Activated CD8-positive, alpha-beta T cell treated with anti-CD3 and anti-CD28 coated beads for 36 hours (primary cell): ENCODE results near the gene NRTN. TPM values are rescaled to one million over a fixed set of nuclear protein-coding genes. Genes with fewer than 3 reads are reported as not detected.

Source experiments
- ATAC-seq: fragments of 200-7000 bp; cut with Tn5 transposase; one replicate; pipeline ENCODE4 v1.10.0; 2021; ENCODE audit warnings: mild to moderate bottlenecking, moderate library complexity
- CTCF ChIA-PET: fragments of 350-600 bp; sonication (Branson Sonifier 250); formaldehyde crosslinking; loops from one replicate; lab custom pipeline; 2021; ENCODE audit warnings: antibody characterized with exemption; lab: Charles Lee
- POLR2A ChIA-PET: fragments of 350-600 bp; sonication (Branson Sonifier 250); formaldehyde crosslinking; loops from one replicate; lab custom pipeline; 2021; ENCODE audit warnings: antibody characterized with exemption; lab: Charles Lee
- DNase-seq: peaks from one replicate; pipeline ENCODE4 v3.0.0-alpha.2; 2020
- H3K27ac Mint-ChIP-seq: one replicate; pipeline ENCODE4 v1.8.0; 2021; ENCODE audit warnings: mild to moderate bottlenecking, mixed read lengths
- H3K27me3 Mint-ChIP-seq: one replicate; pipeline ENCODE4 v1.8.0; 2021; ENCODE audit warnings: mixed read lengths
- H3K36me3 Mint-ChIP-seq: one replicate; pipeline ENCODE4 v1.8.0; 2021; ENCODE audit warnings: low read depth, mixed read lengths
- H3K4me1 Mint-ChIP-seq: one replicate; pipeline ENCODE4 v1.8.0; 2021; ENCODE audit warnings: low read depth, mixed read lengths
- H3K4me3 Mint-ChIP-seq: one replicate; pipeline ENCODE4 v1.8.0; 2021; ENCODE audit warnings: mild to moderate bottlenecking, moderate library complexity, mixed read lengths
- H3K9me3 Mint-ChIP-seq: one replicate; pipeline ENCODE4 v1.8.0; 2021; ENCODE audit warnings: mixed read lengths
- CTCF ChIP-seq: fragments of 200-600 bp; IDR thresholded peaks from one replicate; pipeline ENCODE4 v1.8.0; 2022; ENCODE audit warnings: antibody characterized with exemption, mild to moderate bottlenecking
- intact Hi-C: fragments of 100-400 bp; cut with micrococcal nuclease; formaldehyde crosslinking; loops from one replicate; pipeline ENCODE4 v1.10.0; 2022
- total RNA-seq, 2 experiments: library from RNA; stranded (reverse); gene quantifications; one replicate each; pipeline ENCODE4 v1.2.3, GENCODE V29; 2021

NRTN gene
- total RNA-seq, 2 experiments from 2014 or later, result 0.72 TPM; not detected in 1

- H3K4me1 Mint-ChIP-seq, result no peaks in the 10 kb centered on the region
- TF ChIP-seq CTCF, result no peak
- no peak for ATAC-seq
- intact Hi-C loops, result no loop called here
- no peak overlapping the region for H3K4me3 Mint-ChIP-seq
- POLR2A ChIA-PET, result interaction anchor here (1.4 to 1.5 kb wide), 5 partner anchors 9 to 91 kb away, joined by 3 to 8 read pairs (median 3); partner anchors contain the start of gene DUS3L
- no peaks in the 10 kb centered on the region for H3K27me3 Mint-ChIP-seq
- CTCF ChIA-PET, result interaction anchor here (1.9 kb wide), 1 partner anchor 22 kb away, joined by 9 read pairs; no protein-coding TSS in a partner anchor
- peaks cover 13% of the 10 kb centered on the region for H3K36me3 Mint-ChIP-seq
- no peak for DNase-seq
- no peaks in the 10 kb centered on the region for H3K9me3 Mint-ChIP-seq
- H3K27ac Mint-ChIP-seq, result no peak overlapping the region
Observed at GRCh38 chr19:5782322-5782721, 22.5 kb upstream of the NRTN start.

DNA sequence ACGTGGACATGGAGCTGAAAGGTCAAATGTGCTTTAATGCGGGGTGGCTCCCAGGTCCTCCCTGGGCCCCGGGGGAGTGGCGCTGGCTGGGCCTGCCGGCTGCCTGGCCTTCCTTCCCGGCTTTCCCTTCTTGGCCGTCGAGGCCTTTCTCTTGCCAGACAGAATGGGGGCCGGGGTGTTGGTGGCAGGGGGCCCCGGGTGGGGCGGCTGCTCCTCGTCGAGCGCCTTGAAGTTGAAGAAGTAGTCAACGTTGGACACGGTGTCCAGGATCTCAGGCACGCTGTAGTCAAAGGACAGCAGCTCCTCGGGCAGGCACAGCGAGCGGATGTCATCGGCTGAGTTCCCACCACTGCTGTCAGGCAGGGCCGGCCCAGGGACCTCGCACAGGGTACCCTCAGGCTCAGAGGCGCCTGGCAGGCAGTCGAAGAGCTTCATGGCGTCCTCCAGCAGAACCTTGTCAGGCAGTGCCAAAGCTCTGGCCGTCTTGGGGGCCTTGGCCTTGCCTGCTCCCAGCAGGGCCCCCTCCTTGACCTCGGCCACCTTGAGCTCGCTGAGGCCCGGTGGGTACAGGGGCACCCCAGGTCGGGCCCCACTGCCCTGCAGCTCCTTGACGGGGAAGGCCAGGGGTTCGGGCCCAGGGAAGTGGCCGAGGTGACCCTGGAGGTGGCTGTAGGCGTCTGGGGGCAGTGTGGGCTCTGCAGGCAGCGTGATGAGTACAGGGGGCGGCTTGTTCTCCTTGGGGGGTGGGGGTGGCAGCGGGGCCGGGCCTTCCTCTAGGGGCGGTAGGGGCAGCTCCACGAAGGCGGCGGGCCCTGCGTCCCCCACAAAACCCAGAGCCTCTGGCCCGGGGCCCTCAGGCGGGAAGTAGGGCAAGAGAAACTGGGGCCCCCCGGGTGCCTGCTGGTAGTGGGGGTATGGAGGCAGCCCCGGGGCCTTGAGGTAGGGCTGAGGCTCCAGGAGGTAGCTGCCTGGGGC is 21.6 kb upstream of the NRTN start:
- Mint-ChIP-seq H3K4me1 (no peaks in the 10 kb centered on the region), H3K27ac (no peak overlapping the region), H3K27me3 (no peaks in the 10 kb centered on the region), H3K4me3 (no peak overlapping the region), H3K36me3 (peaks cover 17% of the 10 kb centered on the region), H3K9me3 (no peaks in the 10 kb centered on the region)
- ChIA-PET CTCF (interaction anchor here (1.9 kb wide), 1 partner anchor 21 kb away, joined by 9 read pairs; no protein-coding TSS in a partner anchor), POLR2A (interaction anchor here (0.8 to 1.5 kb wide), 11 partner anchors 8 to 92 kb away, joined by 3 to 8 read pairs (median 3); partner anchors contain the start of genes CATSPERD and DUS3L)
- DNase-seq (no peak), ATAC-seq (no peak)
- intact Hi-C loops, result no loop called here
- TF ChIP-seq CTCF, result no peak

GRCh38 chr19:5784581-5785147 is 20.2 kb upstream of the NRTN start, which contains the start of gene PRR22:
Gene PRR22, minus strand, starts transcription at chr19:5784746. Its CDS starts 86 bp downstream, at chr19:5784660.
- no peaks in the 10 kb centered on the region for H3K27me3 Mint-ChIP-seq
- CTCF ChIA-PET, result interaction anchor here (0.9 kb wide), 1 partner anchor 95 kb away, joined by 3 read pairs; no protein-coding TSS in a partner anchor
- no peak for ATAC-seq

GRCh38 chr19:5785423-5785822 is 19.4 kb upstream of the NRTN start:
- intact Hi-C loops, result no loop called here
- peaks cover 12% of the 10 kb centered on the region for H3K4me1 Mint-ChIP-seq
- DNase-seq (no peak), ATAC-seq (no peak)
- POLR2A ChIA-PET, result no interaction called here
- no peak overlapping the region for H3K4me3 Mint-ChIP-seq
- H3K9me3 Mint-ChIP-seq, result no peaks in the 10 kb centered on the region
- no peak overlapping the region for H3K27ac Mint-ChIP-seq
- no peak for TF ChIP-seq CTCF
- H3K27me3 Mint-ChIP-seq, result no peaks in the 10 kb centered on the region
- peaks cover 29% of the 10 kb centered on the region for H3K36me3 Mint-ChIP-seq
- CTCF ChIA-PET, result interaction anchor here (0.9 kb wide), 1 partner anchor 96 kb away, joined by 3 read pairs; no protein-coding TSS in a partner anchor

More at GRCh38 chr19:5784581-5785147, 20.2 kb upstream of the NRTN start, which contains the start of gene PRR22:
- intact Hi-C loops, result no loop called here
- no peaks in the 10 kb centered on the region for H3K9me3 Mint-ChIP-seq
- TF ChIP-seq CTCF, result no peak
- H3K36me3 Mint-ChIP-seq, result peaks cover 23% of the 10 kb centered on the region
- no peak for DNase-seq
- POLR2A ChIA-PET, result interaction anchor here (0.7 to 1.5 kb wide), 3 partner anchors 10 to 66 kb away, joined by 3 to 5 read pairs (median 4); no protein-coding TSS in a partner anchor
- H3K4me1 Mint-ChIP-seq, result peaks cover 7% of the 10 kb centered on the region
- H3K27ac Mint-ChIP-seq, result no peak within 1 kb of the TSS
- H3K4me3 Mint-ChIP-seq, result no peak within 1 kb of the TSS
